A549 (cell line): ENCODE measurements around the gene NTM. TPM values are rescaled to one million over a fixed set of nuclear protein-coding genes. Genes with fewer than 3 reads are reported as not detected.

Source experiments
- ATAC-seq, 2 experiments: fragments of 200-7000 bp in 1 of 2; fragments of >200 bp in 1 of 2; cut with Nextera tagmentation in 1 of 2; cut with Tn5 transposase in 1 of 2; 3 replicates each; pipeline versions ENCODE4 v1.8.0 to v1.9.1; 2018 to 2020; ENCODE audit warnings: mild to moderate bottlenecking in 1 of 2, moderate library complexity in 1 of 2
- CTCF ChIA-PET: fragments of 300-600 bp; sonication (Branson Sonifier 250); formaldehyde crosslinking; extraction: SDS; loops from one replicate; lab custom pipeline; 2021; ENCODE audit warnings: antibody characterized with exemption, inconsistent platforms; lab: Yijun Ruan, JAX
- POLR2A ChIA-PET: fragments of 350-600 bp; formaldehyde crosslinking; extraction: SDS; loops from one replicate; lab custom pipeline; 2021; ENCODE audit warnings: antibody characterized with exemption, inconsistent platforms; lab: Yijun Ruan, JAX
- DNase-seq, 2 experiments: peaks; one replicate each; pipeline versions ENCODE4 v3.0.0 to v3.0.0-alpha.2; 2011 to 2016; ENCODE audit warnings: low read depth in 1 of 2, low spot score in 1 of 2
- FAIRE-seq: peaks from 2 replicates; lab custom pipeline; 2011; peaks lifted over from hg19 to GRCh38; lab: Jason Lieb, UNC
- H3K27ac ChIP-seq, 2 experiments: fragments of >200 bp; sonication (Bioruptor Twin); formaldehyde crosslinking; 3 replicates each; pipeline ENCODE4 v1.5.1; 2016 to 2017
- H3K4me1 ChIP-seq: fragments of >200 bp; sonication (Bioruptor Twin); formaldehyde crosslinking; 3 replicates; pipeline ENCODE4 v1.6.1; 2016
- H3K4me2 ChIP-seq: fragments of >200 bp; sonication (Bioruptor Twin); formaldehyde crosslinking; 3 replicates; pipeline ENCODE4 v1.6.1; 2016
- H3K4me3 ChIP-seq: fragments of >200 bp; sonication (Bioruptor Twin); formaldehyde crosslinking; 3 replicates; pipeline ENCODE4 v1.5.1; 2016
- H3K9me3 ChIP-seq: fragments of >200 bp; sonication (Bioruptor Twin); formaldehyde crosslinking; 3 replicates; pipeline ENCODE4 v1.6.1; 2016
- BHLHE40 ChIP-seq: IDR thresholded peaks from 2 replicates; pipeline ENCODE4 v1.6.1; 2012; ENCODE audit warnings: low read depth, low read length, inconsistent platforms
- CHD4 ChIP-seq: fragments of 200-600 bp; sonication (generic); IDR thresholded peaks from 2 replicates; pipeline ENCODE4 v1.6.1; 2016; ENCODE audit warnings: antibody characterized with exemption, mild to moderate bottlenecking, borderline replicate concordance
- FOSL2 ChIP-seq, 2 experiments: fragments of 450-650 bp in 1 of 2; fragments of >200 bp in 1 of 2; sonication (Bioruptor Twin) in 1 of 2; formaldehyde crosslinking; IDR thresholded peaks; 2 replicates each; pipeline versions ENCODE4 v1.5.0 to v1.6.1; 2016 to 2020; ENCODE audit warnings: mild to moderate bottlenecking in 1 of 2, moderate library complexity in 1 of 2
- FOXS1 ChIP-seq: fragments of 250-450 bp; sonication (Bioruptor Pico); IDR thresholded peaks from 2 replicates; pipeline ENCODE4 v1.5.0; 2020; ENCODE audit warnings: mild to moderate bottlenecking, moderate library complexity
- HDAC2 ChIP-seq: fragments of 200-600 bp; sonication (generic); IDR thresholded peaks from 2 replicates; pipeline ENCODE4 v1.6.1; 2016
- HES2 ChIP-seq: fragments of >200 bp; sonication (Bioruptor Twin); formaldehyde crosslinking; IDR thresholded peaks from 2 replicates; pipeline ENCODE4 v1.6.1; 2016
- HOXA7 ChIP-seq: fragments of 250-450 bp; sonication (Bioruptor Pico); IDR thresholded peaks from 2 replicates; pipeline ENCODE4 v1.5.0; 2020; ENCODE audit warnings: mild to moderate bottlenecking, moderate library complexity
- HOXB5 ChIP-seq: fragments of 250-450 bp; sonication (Bioruptor Pico); IDR thresholded peaks from 2 replicates; pipeline ENCODE4 v1.5.0; 2020; ENCODE audit warnings: mild to moderate bottlenecking, moderate library complexity
- MAFK ChIP-seq: fragments of 450-650 bp; IDR thresholded peaks from 2 replicates; pipeline ENCODE4 v1.6.1; 2014; ENCODE audit not compliant: partially characterized antibody
- MAZ ChIP-seq: fragments of 150-350 bp; IDR thresholded peaks from 2 replicates; pipeline ENCODE4 v1.6.1; 2014; ENCODE audit warnings: antibody characterized with exemption, low read depth, low read length, borderline replicate concordance
- MYC ChIP-seq: IDR thresholded peaks from 2 replicates; pipeline ENCODE4 v1.6.1; 2012; ENCODE audit warnings: mild to moderate bottlenecking, inconsistent platforms, low read length, improper control_type of control experiment, borderline replicate concordance
- NFE2L2 ChIP-seq: fragments of 150-350 bp; conservative IDR thresholded peaks from 2 replicates; pipeline ENCODE4 v1.6.1; 2014; ENCODE audit warnings: low read length
- NPAS2 ChIP-seq: fragments of 250-450 bp; sonication (Bioruptor Pico); IDR thresholded peaks from 2 replicates; pipeline ENCODE4 v1.8.0; 2022; ENCODE audit warnings: mild to moderate bottlenecking, moderate library complexity, borderline replicate concordance
- NR3C1 ChIP-seq: fragments of >200 bp; sonication (Bioruptor Twin); formaldehyde crosslinking; IDR thresholded peaks from 3 replicates; pipeline ENCODE4 v1.6.1; 2017
- PHF8 ChIP-seq: fragments of 200-600 bp; sonication (generic); IDR thresholded peaks from 2 replicates; pipeline ENCODE4 v1.6.1; 2016; ENCODE audit warnings: low read depth, mild to moderate bottlenecking, antibody characterized with exemption, moderate library complexity, borderline replicate concordance
- REST ChIP-seq: fragments of 200-600 bp; sonication (generic); IDR thresholded peaks from 2 replicates; pipeline ENCODE4 v1.6.1; 2016; ENCODE audit warnings: antibody characterized with exemption, mild to moderate bottlenecking, moderate library complexity
- SMC3 ChIP-seq: fragments of >200 bp; sonication (Bioruptor Twin); formaldehyde crosslinking; IDR thresholded peaks from 3 replicates; pipeline ENCODE4 v1.6.1; 2018; ENCODE audit warnings: inconsistent platforms
- ZFP36 ChIP-seq: fragments of 450-650 bp; IDR thresholded peaks from 2 replicates; pipeline ENCODE4 v1.6.1; 2014; ENCODE audit warnings: borderline replicate concordance; ENCODE audit not compliant: partially characterized antibody
- ZNF302 ChIP-seq: fragments of 250-450 bp; sonication (Bioruptor Pico); IDR thresholded peaks from 2 replicates; pipeline ENCODE4 v1.9.0; 2021; ENCODE audit warnings: inconsistent platforms, mild to moderate bottlenecking, moderate library complexity
- ZSCAN20 ChIP-seq: fragments of 250-450 bp; sonication (Bioruptor Pico); IDR thresholded peaks from 2 replicates; pipeline ENCODE4 v1.8.0; 2022; ENCODE audit warnings: mild to moderate bottlenecking, moderate library complexity
- WGBS: methylation state at CpG from one replicate; pipeline ENCODE4 v1.1.6; 2017; ENCODE audit errors: missing lambda C conversion rate; 5-methylcytosine and 5-hydroxymethylcytosine counted together
- polyA plus RNA-seq, 4 experiments: library from polyadenylated mRNA; depleted of rRNA in 3 of 4; stranded (reverse); fragments of >200 nt; fragmentation: RNase III in 1 of 4; extraction: RNeasy Plus Mini Kit Qiagen cat#74134 plus additional on column Dnase treatment in 1 of 4; gene quantifications; 2 replicates in 3 of 4; 3 replicates in 1 of 4; pipeline ENCODE4 v1.2.3, GENCODE V29; 2011 to 2017
- TF ChIP-seq, protein P1 (sequence below): IDR thresholded peaks from 2 replicates; pipeline ENCODE4 v1.6.1; 2012; ENCODE audit warnings: low read depth, borderline replicate concordance
- TF ChIP-seq, protein P2 (sequence below): IDR thresholded peaks from 2 replicates; pipeline ENCODE4 v1.6.1; 2012

Gene NTM
- polyA plus RNA-seq, 2 of the 4 experiments (the other 2 are of a cell fraction): not detected

- no peak for TF ChIP-seq ZNF302 (CRISPR knock-in tag)
- ChIA-PET POLR2A (no interaction called here), CTCF (no interaction called here)
- H3K4me3 ChIP-seq: no peak overlapping the region
- no peak for DNase-seq
- ATAC-seq: no peak
- no peak overlapping the region for H3K4me2 ChIP-seq
- H3K27ac ChIP-seq: no peak overlapping the region
- WGBS: 0% methylated on average over 6 of the region's 6 CpGs
- no peaks in the 10 kb centered on the region for H3K9me3 ChIP-seq
- FAIRE-seq: no peak
- H3K4me1 ChIP-seq: no peaks in the 10 kb centered on the region
Measured at GRCh38 chr11:131999084-131999483, 628.7 kb downstream of the NTM start.

DNA sequence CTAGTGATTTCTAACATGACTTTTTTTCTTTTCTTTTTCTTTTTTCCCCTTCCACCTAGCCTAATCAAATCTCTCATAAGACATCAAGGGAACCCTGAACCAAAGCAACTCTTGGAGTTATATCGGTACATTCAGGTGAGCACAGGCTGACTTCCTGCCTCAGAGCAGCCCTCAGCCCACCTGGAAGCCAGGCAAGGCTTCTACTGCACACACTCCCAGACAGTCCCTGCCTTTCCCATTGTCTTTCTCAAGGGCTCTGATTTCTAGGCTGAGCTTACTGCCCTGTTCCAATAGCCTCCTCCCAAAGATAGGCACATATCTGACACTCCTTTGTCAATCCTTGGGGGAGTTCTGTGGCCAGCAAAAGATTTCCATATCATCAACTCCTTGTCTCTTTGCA is 629.5 kb downstream of the NTM start:
- H3K4me2 ChIP-seq: no peak overlapping the region
- H3K4me1 ChIP-seq: no peaks in the 10 kb centered on the region
- POLR2A ChIA-PET: no interaction called here
- 15% methylated on average over 1 of the region's 1 CpG for WGBS
- FAIRE-seq: no peak
- TF ChIP-seq SMC3: no peak
- TF ChIP-seq, protein P1, sequence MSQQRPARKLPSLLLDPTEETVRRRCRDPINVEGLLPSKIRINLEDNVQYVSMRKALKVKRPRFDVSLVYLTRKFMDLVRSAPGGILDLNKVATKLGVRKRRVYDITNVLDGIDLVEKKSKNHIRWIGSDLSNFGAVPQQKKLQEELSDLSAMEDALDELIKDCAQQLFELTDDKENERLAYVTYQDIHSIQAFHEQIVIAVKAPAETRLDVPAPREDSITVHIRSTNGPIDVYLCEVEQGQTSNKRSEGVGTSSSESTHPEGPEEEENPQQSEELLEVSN: no peak
- TF ChIP-seq FOXS1 (CRISPR knock-in tag): no peak
- TF ChIP-seq MAFK: no peak
- TF ChIP-seq, all 56 proteins: peak for 0
- Histone ChIP-seq H3K27ac (no peak overlapping the region), H3K9me3 (no peaks in the 10 kb centered on the region), H3K4me3 (no peak overlapping the region)
- no peak for ATAC-seq
- no peak for DNase-seq
- CTCF ChIA-PET: no interaction called here

GRCh38 chr11:132005887-132006286 is 635.5 kb downstream of the NTM start:
- POLR2A ChIA-PET: no interaction called here
- no peak for FAIRE-seq
- Histone ChIP-seq H3K4me1 (no peaks in the 10 kb centered on the region), H3K4me3 (no peak overlapping the region), H3K9me3 (no peaks in the 10 kb centered on the region), H3K27ac (no peak overlapping the region), H3K4me2 (no peak overlapping the region)
- WGBS: 2% methylated on average over 4 of the region's 4 CpGs
- no peak for TF ChIP-seq HOXA7 (CRISPR knock-in tag)
- TF ChIP-seq NFE2L2: no peak
- TF ChIP-seq CHD4: no peak
- no peak for TF ChIP-seq PHF8
- TF ChIP-seq ZFP36: no peak
- TF ChIP-seq BHLHE40: no peak
- TF ChIP-seq SMC3: no peak
- TF ChIP-seq FOXS1 (CRISPR knock-in tag): no peak
- TF ChIP-seq FOSL2 (IDR thresholded peaks at IDR 0.05): no peak
- TF ChIP-seq FOSL2 (CRISPR knock-in tag; IDR thresholded peaks at IDR 0.05): no peak
- TF ChIP-seq MYC: no peak
- TF ChIP-seq, protein P1: no peak
- TF ChIP-seq HOXB5 (CRISPR knock-in tag): no peak
- TF ChIP-seq HDAC2: no peak
- TF ChIP-seq, protein P2, sequence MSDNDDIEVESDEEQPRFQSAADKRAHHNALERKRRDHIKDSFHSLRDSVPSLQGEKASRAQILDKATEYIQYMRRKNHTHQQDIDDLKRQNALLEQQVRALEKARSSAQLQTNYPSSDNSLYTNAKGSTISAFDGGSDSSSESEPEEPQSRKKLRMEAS: no peak
- TF ChIP-seq NR3C1: no peak
- no peak for TF ChIP-seq MAZ
- no peak for TF ChIP-seq NPAS2 (CRISPR knock-in tag)
- ATAC-seq: no peak
- no peak for DNase-seq
- CTCF ChIA-PET: no interaction called here

GRCh38 chr11:132006884-132007580 is 636.6 kb downstream of the NTM start:
- ChIA-PET CTCF (no interaction called here), POLR2A (no interaction called here)
- Histone ChIP-seq H3K9me3 (no peaks in the 10 kb centered on the region), H3K4me3 (no peak overlapping the region), H3K4me1 (no peaks in the 10 kb centered on the region), H3K4me2 (no peak overlapping the region)
- ATAC-seq (no peak), FAIRE-seq (no peak), DNase-seq (no peak)
- TF ChIP-seq REST: no peak
- no peak for TF ChIP-seq ZSCAN20
- no peak for TF ChIP-seq ZNF302 (CRISPR knock-in tag)
- no peak for TF ChIP-seq ZFP36
- TF ChIP-seq CHD4: no peak
- no peak for TF ChIP-seq HES2
- TF ChIP-seq, all 56 proteins: peak for 0
- no peak overlapping the region for H3K27ac ChIP-seq
- WGBS: 12% methylated on average over 6 of the region's 7 CpGs
